Gastrocnemius medialis (tissue), 4 donors: Measurements from ENCODE around the gene SMIM23.
"Not testable (repeated sequence)": the region's sequence is repeated elsewhere in the genome, so short reads cannot be mapped to it uniquely, and the experiment has no call there.

Experiments
- POLR2A ChIP-seq, 2 donors: fragments of 450-650 bp; IDR thresholded peaks; one replicate each; pipeline ENCODE4 v1.6.1; 2017; ENCODE audit warnings: antibody characterized with exemption in 2 of 2, mild to moderate bottlenecking in 2 of 2, moderate library complexity in 2 of 2
- TF ChIP-seq, protein P1 (sequence below), 5 experiments: fragments of 450-650 bp in 3 of 5; fragments of 200-600 bp in 2 of 5; sonication (generic) in 2 of 5; IDR thresholded peaks in 4 of 5; conservative IDR thresholded peaks in 1 of 5; 1 replicate in 4 of 5; 2 replicates in 1 of 5; pipeline ENCODE4 v1.5.1; 2016 to 2019; ENCODE audit warnings: antibody characterized with exemption in 5 of 5, mild to moderate bottlenecking in 3 of 5, moderate library complexity in 3 of 5

DNA sequence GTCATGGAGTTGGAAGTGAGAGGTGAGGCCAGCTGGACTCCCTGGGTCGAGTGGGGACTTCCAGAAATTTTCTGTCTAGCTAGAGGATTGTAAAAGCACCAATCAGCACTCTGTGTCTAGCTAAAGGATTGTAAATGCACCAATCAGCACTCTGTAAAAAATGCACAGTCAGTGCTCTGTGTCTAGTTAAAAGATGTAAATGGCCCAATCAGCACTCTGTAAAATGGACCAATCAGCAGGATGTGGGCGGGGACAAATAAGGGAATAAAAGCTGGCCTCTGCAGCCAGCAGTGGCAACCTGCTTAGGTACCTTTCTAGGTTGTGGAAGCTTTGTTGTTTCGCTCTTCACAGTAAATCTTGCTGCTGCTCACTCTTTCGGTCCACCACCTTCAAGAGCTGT, 3.9 kb upstream of the SMIM23 start:
- not testable (repeated sequence) for TF ChIP-seq POLR2A (IDR thresholded peaks at IDR 0.05)
- TF ChIP-seq, protein P1, sequence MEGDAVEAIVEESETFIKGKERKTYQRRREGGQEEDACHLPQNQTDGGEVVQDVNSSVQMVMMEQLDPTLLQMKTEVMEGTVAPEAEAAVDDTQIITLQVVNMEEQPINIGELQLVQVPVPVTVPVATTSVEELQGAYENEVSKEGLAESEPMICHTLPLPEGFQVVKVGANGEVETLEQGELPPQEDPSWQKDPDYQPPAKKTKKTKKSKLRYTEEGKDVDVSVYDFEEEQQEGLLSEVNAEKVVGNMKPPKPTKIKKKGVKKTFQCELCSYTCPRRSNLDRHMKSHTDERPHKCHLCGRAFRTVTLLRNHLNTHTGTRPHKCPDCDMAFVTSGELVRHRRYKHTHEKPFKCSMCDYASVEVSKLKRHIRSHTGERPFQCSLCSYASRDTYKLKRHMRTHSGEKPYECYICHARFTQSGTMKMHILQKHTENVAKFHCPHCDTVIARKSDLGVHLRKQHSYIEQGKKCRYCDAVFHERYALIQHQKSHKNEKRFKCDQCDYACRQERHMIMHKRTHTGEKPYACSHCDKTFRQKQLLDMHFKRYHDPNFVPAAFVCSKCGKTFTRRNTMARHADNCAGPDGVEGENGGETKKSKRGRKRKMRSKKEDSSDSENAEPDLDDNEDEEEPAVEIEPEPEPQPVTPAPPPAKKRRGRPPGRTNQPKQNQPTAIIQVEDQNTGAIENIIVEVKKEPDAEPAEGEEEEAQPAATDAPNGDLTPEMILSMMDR (IDR thresholded peaks at IDR 0.05 in 4 of 5, conservative IDR thresholded peaks at IDR 0.05 in 1 of 5): not testable (repeated sequence)
